GM12865 (cell line): ENCODE data around the gene GNB1L.

ENCODE experiments used
- DNase-seq: peaks from one replicate; pipeline ENCODE4 v3.0.0; 2010; ENCODE audit warnings: low read depth
- H3K4me3 ChIP-seq: 2 replicates; pipeline ENCODE4 v1.5.1; 2011; ENCODE audit warnings: mild to moderate bottlenecking, low read depth, low read length, control low read depth
- CTCF ChIP-seq: IDR thresholded peaks from 2 replicates; pipeline ENCODE4 v1.5.1; 2011; ENCODE audit warnings: low read length, control low read depth, low read depth, inconsistent platforms; ENCODE audit not compliant: insufficient read depth; ENCODE audit errors: missing control alignments

Gene GNB1L

GRCh38 chr22:19900707-19901436 lies 46.2 kb upstream of the GNB1L start:
- no peak overlapping the region for H3K4me3 ChIP-seq
- TF ChIP-seq CTCF: no peak
- DNase-seq: no peak

GRCh38 chr22:19898831-19899567 lies 44.3 kb upstream of the GNB1L start:
- no peak for DNase-seq
- TF ChIP-seq CTCF: no peak
- H3K4me3 ChIP-seq: no peak overlapping the region

- DNase-seq: no peak
- no peak overlapping the region for H3K4me3 ChIP-seq
- no peak for TF ChIP-seq CTCF
Observed at GRCh38 chr22:19898145-19898544, 43.5 kb upstream of the GNB1L start.

- no peak for DNase-seq
- TF ChIP-seq CTCF: no peak
- no peak overlapping the region for H3K4me3 ChIP-seq
Observed at GRCh38 chr22:19897726-19898125, 43.1 kb upstream of the GNB1L start.

DNA sequence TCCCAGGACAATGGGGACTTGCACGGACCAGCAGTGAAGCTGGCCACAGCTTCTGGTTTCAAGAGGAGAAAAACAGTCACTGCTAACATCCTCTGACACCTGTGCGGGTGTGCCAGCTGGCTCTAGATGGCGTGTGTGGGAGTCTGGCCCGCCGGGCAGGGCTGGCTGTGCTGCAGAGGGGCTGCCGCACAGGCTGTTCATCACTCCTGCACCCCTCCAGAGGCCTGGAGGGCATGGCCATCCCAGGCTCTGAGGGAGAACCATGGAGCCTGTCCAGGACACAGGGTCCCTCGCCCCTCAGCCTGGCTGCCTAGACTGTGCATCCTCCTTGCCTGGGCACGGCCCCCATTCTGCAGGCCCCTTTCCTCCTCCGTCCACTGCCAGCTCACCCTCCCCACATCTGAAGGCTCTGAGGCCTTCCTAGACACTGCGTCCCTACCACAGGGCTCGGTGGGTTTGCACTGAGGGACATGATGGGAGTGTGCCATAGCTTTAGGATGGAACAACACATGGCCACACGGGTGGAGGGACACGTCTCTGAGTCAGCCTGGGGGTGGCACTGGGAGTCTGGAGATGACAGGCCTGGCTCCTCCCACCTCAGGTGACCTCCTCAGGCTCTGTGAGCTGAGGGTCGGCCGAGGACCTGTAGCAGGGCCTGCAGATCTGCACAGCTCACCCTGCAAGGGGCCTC lies 42.1 kb upstream of the GNB1L start:
- H3K4me3 ChIP-seq: no peak overlapping the region
- DNase-seq: no peak
- TF ChIP-seq CTCF: no peak

DNA sequence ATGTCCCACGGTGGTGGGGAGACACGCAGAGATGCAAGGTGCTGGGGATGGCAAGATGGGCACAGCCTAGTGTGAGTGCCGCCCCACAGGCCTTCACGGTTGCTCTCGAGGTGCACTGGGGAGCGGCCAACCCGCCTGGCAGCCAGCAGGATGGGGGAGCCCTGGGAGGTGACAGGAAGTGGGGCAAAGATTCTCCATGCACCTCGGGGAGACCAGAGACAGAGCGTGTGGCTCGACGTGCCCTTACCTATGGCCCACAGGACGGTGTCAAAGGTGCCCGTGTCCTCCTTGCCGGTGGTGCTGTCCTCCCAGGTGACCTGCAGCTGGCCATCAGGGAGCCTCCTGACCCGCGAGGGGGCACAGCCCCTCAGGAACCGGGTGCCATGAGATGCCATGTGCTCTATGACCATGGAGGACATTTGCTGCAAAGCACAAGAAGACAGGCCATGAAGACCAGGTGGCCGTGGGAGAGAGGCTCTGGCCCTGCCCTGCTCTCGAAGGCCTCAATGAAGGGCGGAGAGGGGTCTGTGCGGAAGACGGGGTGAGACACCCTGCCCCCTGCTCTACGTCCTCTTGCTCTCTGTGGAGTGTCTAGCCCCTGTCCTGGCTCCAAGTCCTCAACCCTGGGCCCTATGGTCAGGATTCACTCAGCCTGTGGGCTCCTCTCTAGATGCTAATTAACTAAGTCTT lies 40.6 kb upstream of the GNB1L start:
- no peak overlapping the region for H3K4me3 ChIP-seq
- TF ChIP-seq CTCF: no peak
- no peak for DNase-seq
